ENCODE data around the gene BABAM2.

The BABAM2 gene

DNA sequence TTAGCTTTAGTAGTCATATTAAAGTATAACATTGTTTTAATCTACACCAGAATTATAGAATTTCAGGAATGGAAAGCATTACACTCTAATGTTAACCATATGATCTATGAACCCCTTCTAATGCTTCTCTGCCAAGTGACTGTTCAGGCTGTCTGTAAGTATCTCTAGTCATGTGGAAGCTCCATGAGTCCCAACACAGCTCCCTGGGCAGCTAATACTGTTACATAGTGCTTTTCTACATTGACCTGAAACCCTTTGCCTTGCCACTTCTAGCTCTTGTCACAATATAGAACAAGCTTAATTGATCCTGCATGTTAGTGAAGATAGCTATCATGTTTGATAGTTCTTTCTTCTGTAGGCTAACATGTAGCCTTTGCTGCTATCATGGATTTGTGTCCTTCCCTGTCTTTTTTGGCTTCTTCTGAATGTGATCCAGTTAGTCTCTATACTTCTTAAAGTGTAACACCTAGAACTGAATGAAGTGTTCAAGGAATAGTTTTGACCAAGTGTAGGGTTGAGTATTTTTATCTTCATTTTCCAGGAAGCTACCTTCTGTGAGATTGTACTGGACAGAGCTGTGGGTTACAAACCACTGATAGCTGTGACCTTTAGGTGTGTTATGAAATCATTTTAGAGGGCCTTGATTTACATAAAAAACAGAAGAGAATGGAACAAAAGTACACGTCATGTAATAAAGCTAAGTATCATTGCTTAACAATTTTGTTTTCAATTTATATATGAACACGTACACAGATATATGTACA is 23.7 kb downstream of the BABAM2 start:
- no peak for DNase-seq

DNA sequence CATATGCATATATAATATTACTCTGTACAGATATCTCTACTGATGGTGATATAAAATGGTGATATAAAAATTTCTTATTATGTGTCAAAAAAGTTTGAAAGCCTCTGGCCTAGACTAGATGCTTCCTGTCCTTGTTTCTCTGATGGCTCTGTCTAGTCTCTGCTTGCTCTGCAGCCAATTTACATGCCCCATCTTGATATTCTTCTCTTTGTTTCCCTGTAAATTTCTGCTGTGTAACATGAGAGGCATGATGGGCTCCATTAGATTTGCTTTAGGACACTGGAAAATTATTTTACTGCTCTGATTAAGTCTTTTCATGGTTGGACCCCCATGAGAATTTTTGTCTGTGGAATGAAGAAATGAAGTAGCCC is 24.3 kb downstream of the BABAM2 start:
- no peak for DNase-seq

DNA sequence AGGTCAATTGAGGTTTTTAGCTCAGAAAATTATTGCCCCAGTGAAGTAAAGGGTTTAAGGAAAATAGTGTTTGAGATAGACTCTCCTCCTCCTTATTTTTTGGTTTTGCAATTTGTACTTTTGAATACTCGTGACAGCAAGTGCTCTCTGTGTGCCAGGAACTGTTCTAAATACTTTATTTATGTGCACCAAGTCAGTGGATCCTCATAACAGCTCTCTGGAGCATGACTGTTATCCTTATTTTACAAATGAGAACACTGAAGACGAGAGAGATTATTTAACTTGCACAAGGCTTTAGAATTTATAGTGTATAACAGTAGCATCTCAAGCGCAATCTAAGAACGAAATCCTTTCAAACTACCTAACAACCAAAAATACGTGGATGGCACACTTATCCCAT is 24.7 kb downstream of the BABAM2 start:
- DNase-seq = no peak

DNA sequence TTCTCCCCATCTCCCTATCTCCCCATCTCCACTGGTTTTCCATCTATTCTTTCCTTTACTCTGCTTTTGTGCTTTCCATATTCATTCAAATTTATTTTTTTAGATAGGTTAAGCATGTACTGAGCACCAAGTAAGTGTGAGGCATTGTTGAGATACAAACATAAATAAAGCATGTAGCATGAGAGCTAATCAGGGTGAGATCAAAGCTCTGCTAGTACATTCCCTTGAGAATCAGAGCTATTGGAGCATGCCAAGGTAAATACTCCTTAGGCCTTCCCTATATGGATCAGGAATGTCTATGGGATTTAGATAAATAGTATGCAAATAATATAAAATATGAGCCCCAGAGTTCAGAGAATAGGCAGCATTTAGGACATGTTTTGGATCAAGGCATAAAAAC is 25.3 kb downstream of the BABAM2 start:
- no peak for DNase-seq

DNA sequence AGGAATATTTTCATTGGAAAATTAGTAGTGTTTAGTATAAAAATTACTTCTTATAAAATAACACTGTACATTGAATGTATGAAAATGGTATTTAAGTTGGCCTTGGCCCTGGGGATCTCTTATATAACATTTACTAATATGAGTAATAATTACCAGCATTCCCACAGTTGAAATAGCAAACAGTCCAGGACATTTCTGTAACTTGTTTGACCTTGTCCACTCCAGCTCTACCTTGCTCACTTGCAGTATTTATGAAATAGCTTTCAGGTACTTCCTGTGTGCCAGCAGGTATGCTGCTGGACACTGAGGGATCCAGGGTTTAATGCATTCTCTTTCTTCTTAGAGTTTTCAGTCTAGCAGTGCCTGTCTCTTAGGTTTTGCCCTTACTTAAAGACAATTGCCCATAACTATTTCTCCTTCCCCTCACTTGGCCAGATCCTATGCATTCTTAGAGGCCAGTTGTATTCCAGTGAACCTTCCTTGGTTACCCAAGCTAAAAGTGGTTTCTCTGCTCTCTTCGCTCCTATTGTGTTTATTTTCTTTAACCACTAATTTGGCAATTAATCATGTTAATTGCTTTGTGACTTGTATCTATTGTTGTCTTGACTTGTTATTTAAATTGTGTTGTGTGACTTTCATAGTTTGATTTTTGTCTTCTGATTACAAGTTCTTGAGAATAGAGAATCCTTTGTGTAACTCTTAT is 25.9 kb downstream of the BABAM2 start:
- DNase-seq = no peak

DNA sequence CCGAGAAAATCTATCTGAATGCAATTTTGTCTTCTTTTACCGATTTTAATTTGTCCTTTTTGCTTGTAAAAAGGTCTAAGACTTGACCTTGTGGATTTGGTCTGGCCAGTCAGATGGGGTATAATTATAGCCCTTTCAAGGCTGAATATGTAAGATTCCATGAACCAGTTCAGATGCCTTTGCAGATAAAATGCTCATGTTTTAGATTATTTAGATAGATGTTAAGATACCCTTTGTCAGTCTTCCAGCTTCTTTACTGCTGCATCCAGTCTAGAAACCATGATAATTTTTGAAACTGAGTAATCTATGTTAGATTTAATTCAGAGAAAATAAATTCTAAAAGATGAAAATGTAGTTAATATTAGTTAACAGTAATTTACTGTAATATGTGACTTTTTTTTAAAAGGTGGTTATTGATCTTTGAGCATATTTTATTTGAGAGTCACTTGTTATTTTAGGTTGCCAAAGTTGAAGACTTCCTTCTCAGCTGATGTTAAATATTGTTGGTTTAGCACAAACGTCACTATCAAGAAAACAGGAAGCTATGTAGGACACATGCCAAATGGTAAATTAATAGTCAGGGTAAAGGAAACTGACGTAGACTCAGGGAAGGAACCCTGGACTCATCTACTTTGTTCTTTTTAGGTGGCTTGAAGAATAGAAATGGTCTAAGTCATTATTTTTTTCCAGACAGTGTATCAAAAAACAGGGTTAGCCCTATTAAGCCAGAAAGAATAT is 29.8 kb downstream of the BABAM2 start:
- no peak for DNase-seq

DNA sequence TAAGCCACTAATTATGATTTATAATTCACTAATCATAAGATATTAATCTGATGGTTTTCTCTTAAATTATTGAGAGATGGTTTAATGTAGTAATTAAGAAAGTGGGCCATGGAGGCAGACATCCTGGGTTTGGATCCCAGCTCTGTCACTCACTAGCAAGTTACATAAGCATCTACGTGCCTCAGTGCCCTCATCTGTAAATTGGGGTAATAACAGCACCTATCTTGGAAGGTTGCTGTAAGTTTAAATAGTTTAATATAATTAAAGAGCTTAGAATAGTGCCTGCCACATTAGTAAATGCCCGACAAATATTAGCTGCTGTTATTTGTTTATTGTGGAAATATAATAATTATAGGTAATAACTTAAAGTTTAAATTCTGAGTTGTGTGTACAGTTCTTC is 30.9 kb downstream of the BABAM2 start:
- DNase-seq = no peak

DNA sequence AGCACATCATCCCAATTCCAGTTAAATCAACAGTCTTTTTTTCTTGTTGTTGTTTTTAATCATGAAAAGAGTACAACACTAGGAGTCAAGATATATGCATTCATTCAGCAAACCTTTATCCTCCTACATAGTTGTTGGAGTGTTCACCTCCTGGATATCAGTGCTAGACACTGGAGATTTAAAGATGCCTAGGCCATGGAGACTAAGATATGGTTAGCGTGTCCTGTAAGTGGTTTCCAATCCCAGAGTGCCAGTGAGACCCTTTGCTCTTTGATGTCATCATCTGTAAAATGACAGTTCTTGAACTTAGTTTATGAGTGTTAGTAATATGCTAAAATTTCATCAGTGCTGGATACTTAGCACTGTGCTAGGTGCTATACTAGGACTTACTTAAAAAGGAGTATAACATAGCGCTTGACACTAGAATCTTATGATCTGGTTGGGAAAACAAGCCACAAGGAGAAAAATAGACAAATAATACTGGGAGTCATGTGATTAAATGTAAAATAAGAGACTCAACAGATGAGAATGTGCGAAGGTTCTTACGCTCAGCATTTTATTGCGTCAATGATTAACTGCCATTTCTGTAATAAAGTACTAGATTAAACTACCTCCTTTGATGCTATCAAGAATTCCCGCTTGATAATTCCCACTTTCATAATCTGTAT is 31.5 kb downstream of the BABAM2 start:
- DNase-seq = no peak

DNA sequence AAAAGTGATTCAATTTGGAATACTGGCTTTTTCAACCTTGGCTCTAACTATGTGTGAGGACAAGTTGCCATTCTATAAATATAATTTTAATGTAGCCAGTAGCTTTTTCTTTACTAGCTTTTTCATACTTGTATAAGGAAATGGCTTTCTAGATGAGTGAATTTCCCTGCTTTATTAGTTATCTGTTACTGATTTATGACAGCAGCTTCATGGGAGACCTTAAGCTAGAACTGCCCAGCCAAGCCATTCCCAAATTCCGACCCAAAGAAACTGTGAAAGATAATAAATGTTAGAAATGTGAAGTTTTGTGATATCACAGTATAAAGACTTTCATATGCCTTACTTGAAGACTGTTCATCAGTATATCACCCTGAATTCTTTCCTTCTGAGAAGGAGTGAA is 32.3 kb downstream of the BABAM2 start:
- DNase-seq = no peak

DNA sequence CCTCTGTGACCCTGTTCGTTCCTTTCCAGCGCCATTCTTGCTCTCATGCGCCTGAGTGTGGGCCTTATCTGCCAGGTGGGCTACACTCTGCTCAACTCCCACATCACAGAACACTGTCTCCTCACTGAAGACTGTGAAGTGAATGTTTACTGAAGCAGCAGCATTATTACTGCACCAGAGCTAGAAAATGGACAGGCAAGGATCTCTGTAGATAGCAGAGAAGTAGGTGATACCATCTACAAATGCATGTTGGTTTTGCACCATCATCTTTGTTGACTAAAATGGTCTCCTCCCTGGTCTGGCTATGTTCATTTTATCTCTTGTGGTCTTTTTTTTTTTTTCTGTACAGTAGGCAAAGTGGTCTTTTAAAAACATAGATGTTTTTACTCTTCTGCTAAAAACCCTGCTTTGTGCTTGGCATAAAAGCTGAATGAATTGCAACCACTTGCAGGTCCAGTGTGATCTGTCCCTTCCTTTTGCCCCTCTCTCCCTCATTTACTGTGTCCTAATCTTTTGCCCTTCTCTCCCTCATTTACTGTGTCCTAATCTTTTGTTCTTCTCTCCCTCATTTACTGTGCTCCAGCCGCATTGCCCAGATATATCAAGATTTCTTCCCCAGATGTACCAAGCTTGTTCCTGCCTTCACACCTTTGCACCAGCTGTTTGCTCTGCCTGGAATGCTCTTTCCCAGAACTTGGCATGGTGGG is 35.4 kb downstream of the BABAM2 start:
- DNase-seq = no peak

DNA sequence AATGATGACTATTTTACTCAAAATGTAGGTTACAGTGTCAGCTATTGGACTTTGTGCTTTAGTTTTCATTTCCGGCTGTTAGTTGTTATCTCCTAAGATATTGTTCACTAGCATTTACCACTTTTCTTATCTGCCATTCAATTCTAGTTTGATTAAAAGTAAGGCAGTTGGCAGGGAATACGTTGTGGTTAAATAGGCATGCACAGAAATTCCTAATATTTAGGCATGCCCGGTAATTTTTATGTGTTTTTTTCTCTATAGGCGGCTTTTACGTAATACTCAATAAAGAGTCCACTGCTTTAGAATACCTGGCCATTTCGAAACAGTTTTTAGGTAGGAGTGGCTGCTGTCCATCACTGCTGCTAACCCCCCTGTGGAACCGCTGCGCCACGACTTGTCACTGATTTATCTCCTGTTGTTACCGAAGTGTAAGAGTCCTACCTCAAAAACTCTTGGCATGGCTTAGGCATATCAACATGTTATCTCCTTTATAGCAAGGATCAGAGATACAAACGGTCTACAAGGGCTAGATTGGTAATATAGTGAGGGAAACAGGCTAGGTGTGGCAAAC is 39.5 kb downstream of the BABAM2 start:
- no peak for DNase-seq

DNA sequence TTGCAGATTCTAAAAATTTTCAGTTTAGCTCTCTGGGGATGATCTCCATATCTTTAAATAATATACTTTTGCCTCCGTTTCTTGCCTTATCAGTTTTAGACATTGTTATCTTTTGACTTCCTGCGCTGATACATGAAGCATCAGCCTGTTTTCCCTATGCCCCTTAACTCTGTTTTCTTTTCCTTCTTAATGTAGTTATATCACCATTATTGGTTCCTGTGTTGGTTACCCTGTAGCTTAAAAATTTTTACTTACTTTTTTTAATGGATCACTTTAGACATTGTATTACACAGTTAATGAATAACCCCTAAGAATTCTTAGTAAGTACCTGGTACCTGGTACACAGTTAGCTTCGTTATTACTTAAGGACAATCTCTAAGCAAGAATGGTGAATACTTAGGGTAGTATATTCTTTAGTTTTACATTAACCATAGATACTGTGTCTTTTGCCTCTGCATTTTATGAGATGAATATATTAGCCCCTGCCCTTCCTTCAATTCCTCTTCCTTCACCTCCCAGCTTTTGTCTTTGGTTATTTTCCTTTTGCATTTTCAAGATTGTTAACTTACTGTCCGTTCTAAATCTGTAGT is 40.9 kb downstream of the BABAM2 start:
- DNase-seq = no peak

DNA sequence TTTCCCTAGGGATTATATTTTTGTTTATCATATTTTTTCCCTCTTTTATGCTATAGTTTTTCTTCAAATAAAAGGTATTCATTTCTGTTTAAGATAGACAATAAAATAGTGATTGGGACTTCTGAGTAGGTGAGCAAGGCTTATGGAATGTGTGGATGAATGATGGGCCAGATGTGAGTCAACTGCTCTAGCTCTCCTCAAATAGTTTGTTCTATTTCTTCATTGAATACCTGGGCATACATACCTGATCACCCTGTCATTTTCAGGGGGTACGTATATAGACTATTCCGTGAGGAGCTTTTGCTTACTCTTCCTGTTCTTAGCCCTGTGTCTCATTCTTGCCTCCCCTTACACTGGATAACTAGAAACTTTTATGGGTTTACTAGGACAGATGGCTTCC is 41.9 kb downstream of the BABAM2 start:
- DNase-seq = no peak

DNA sequence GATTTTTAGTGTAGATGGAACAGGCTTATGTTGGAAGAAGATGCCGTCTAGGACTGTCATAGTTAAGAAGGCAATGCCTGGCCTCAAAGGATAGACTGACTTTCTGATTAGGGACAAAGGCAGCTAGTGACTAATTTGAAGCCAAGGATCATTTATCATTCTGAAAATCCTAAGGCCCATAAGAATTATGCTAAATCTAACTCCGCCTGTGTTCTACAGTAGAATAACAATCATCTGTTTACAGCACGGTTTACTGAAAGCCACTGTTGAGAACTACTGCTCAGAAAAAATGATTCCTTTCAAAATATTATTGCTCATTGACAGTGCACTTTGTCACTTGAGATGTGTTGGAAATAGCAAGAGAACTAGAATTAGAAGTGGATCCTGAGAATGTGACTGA is 44.5 kb downstream of the BABAM2 start:
- DNase-seq = no peak

DNA sequence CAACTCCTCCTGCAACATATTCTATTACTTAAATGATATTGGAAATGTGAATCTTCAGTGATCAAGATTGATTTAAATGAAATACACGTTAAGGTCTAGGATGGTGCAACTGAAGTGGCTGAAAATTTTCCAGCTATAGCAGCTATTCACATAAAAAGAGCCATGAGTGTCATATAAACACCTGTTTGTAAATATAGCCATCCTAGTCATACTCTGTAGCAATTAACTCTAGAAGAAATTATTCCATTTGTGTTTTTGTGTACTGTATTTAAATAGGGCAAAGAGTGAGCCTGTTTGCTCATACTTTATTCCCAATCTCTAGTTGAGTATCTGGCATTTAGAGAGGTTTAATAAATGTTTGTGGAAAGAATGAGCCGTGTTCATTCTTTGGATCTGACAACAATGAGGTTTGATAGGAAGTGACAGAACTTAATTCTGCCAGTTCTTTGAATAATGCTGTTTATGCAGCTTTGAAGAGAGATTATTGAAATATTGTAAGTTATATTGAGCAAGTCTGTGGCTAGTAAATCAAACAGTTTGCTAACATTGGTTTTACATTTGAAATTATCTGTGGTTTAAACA is 49.7 kb downstream of the BABAM2 start:
- no peak for DNase-seq

DNA sequence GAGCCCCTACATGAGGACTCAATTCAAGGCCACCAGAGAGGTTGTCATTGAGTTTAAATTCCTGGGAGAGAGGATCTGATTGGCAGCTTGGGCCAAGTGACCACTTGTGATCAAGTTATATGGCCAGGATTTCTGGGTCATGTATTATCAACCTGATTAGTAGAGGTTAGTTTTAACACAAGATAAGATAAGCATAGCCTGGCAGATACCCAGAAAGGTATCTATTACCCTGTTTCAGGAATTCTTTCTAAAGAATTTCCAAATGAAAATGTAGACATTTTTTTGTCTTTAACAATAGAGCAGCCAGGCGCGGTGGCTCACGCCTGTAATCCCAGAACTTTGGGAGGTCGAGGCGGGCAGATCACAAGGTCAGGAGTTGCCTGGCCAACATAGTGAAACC is 50.5 kb downstream of the BABAM2 start:
- DNase-seq = no peak

DNA sequence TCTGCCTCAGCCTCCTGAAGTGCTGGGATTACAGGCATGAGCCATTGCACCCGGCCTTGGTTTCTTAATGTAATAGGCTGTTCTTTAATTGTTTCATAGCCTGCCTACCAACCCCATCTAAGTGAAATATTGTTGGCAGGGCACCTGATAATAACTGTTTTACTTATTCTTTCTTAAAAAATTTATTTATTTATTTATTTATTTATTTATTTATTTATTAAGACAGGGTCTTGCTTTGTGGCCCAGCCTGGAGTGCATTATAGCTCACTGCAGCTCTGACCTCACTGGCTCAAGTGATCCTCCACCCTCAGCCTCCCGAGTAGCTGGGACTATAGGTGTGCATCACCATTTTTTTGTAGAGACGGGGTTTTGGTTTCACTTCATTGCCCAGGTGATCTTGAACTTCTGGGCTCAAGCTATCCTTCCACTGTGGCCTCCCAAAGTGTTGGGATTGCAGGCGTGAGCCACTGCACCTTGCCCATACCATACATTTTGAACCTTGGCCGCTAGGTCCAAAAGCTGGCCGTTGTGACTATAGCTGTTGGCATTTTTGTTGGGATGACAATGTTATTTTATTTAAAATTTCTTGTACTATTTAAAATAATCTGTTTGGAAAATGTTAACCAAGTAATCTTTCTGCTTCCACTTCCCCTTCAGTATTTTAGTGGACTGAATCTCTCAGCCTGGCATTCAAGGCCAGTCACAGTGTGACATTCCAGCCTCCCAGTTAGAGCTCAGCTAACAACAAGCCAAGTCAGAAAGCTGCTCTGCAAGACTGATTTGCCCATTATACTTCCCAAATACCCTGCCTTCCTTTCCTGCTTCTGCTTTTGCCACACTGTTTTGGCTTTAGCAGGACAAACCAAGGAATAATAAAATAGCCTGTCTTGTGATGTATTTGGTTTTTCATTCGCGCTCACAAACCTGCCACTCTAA is 52.4 kb downstream of the BABAM2 start:
- DNase-seq = no peak

DNA sequence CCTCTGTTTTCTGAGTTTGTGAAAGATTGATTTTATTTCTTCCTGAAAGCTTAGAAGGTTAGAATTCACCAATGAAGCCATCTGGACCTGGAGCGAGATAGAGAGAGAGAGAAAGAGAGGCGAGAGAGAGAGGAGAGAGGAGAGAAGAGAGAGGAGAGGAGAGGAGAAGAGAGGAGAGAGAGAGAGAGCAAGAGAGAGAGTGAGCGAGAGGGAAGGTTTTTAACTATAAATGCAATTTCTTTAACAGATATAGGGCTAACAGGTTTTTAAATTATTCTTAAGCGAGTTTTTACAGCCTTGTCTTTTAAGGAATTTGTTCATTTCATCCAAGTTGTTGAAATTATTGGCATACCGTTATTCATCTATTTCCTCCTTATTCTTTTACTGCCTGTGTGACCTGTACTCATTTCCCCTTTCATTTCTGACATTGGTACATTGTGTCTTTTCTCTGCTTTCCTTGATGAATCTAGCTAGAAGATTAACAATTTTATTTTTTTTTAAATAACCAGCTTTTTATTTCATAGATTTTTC is 56.1 kb downstream of the BABAM2 start:
- DNase-seq = no peak

DNA sequence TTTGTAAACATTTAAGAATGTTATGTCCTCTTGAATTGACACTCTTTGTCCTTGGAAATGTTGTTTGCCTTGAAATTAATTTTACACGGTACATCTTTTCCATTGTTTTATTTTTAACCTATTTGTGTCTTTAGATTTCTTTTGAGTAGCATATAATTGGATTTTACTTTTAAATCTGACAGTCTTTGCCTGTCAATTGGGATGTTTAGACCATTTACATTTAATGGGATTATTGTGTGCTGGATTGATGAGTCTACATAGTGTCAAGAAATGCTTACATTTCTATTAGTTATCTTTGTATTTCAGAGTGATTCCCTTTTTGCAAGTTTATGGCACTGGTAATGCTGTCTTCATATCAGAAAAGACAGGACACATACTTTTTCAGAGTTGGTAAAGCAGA is 61.5 kb downstream of the BABAM2 start:
- DNase-seq = no peak

DNA sequence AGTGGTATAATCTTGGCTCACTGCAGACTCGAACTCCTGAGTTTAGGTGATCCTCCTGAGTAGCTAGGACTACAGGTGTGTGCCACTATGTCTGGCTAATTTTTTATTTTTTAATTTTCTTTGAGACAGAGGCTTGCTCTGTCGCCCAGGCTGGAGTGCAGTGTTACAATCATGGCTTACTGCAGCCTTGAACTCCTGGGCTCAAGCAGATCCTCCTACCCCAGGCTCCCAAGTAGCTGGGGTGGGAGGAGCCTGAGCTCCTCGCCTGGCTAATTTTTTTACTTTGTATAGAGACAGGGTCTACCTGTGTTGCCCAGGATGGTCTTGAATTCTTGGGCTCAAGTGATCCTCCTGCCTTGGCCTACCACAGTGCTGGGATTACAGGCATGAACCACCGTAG is 62.5 kb downstream of the BABAM2 start:
- DNase-seq = no peak
